ENCODE data around the gene OBSL1. TPM values are rescaled to one million over a fixed set of nuclear protein-coding genes. Genes with fewer than 3 reads are reported as not detected.
A peak's percentile ranks its signal among the peaks of the same experiment; 100 is the strongest.

The OBSL1 gene
- total and polyA plus RNA-seq, 2 donors from 2014 or later = 89.5 to 123 TPM

DNA sequence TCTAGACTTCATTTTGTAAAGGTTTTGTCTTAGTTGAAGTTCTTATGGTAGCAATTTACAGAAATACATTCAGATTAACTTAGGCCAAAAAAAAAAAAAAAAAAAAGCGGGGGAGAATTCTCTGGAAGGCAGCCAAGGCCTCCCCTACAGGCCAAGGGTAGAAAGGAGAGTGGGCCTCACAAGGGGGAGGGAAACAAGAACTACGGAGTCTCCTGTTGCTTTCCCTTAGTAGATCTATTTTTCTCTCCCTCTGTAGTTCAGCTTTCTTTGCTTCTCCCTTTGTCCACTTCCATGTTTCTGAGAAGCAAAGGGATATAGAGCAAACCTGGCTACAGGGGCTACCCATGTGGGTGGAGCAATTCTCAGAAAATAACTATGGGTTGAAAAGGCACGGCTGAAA lies 23.9 kb upstream of the OBSL1 start:
- no peak overlapping the region for H3K4me3 ChIP-seq (ENCODE audit: low read length in 3 of 3)
- H3K27ac ChIP-seq (ENCODE audit: low read depth in 2 of 2, low read length in 2 of 2) = peak overlapping the region in 1 of 2 donors; percentile 98
- TF ChIP-seq, protein P1, sequence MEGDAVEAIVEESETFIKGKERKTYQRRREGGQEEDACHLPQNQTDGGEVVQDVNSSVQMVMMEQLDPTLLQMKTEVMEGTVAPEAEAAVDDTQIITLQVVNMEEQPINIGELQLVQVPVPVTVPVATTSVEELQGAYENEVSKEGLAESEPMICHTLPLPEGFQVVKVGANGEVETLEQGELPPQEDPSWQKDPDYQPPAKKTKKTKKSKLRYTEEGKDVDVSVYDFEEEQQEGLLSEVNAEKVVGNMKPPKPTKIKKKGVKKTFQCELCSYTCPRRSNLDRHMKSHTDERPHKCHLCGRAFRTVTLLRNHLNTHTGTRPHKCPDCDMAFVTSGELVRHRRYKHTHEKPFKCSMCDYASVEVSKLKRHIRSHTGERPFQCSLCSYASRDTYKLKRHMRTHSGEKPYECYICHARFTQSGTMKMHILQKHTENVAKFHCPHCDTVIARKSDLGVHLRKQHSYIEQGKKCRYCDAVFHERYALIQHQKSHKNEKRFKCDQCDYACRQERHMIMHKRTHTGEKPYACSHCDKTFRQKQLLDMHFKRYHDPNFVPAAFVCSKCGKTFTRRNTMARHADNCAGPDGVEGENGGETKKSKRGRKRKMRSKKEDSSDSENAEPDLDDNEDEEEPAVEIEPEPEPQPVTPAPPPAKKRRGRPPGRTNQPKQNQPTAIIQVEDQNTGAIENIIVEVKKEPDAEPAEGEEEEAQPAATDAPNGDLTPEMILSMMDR (IDR thresholded peaks at IDR 0.05; ENCODE audit: borderline replicate concordance, extremely low read depth, insufficient read depth) = no peak
- peak in 3 of 5 donors; percentile 60 to 92 (median 83) for DNase-seq
- intact Hi-C loops (cut with DNase I) = no loop called here
- H3K4me1 ChIP-seq (ENCODE audit: control insufficient read depth in 2 of 3, insufficient read depth in 2 of 3, low read depth in 1 of 3, low read length in 3 of 3) = peaks cover 10 to 13% (median 10%) of the 10 kb centered on the region in 3 donors
- H3K9me3 ChIP-seq (ENCODE audit: control insufficient read depth in 2 of 3, insufficient read depth in 1 of 3, low read length in 3 of 3) = no peaks in the 10 kb centered on the region
- no peaks in the 10 kb centered on the region for H3K36me3 ChIP-seq (ENCODE audit: control insufficient read depth in 2 of 3, insufficient read depth in 3 of 3, low read length in 3 of 3)
- no peak for FAIRE-seq
- no peak overlapping the region for H3K9ac ChIP-seq (ENCODE audit: low read length in 3 of 3)
- H3K27me3 ChIP-seq (ENCODE audit: control insufficient read depth, insufficient read depth, low read length) = no peaks in the 10 kb centered on the region

DNA sequence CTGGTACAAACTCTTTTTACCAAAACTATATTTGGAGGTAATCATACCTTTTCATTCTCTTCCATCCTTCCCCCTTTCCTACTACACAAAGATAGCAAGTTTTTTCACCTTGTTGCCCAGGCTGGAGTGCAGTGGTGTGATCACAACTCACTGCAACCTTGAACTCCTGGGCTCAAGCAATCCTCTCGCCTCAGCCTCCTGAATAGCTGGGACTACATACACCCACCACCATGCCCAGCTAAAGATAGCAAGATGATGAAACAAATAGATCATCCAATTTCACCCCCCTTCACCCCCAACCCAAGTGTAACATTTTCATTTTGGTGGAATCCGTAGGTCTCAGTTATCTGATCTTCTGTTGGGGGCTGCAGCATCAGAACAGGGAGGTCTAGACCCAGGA lies 21.8 kb upstream of the OBSL1 start:
- no peak overlapping the region for H3K4me3 ChIP-seq (ENCODE audit: low read length in 3 of 3)
- H3K36me3 ChIP-seq (ENCODE audit: control insufficient read depth in 2 of 3, insufficient read depth in 3 of 3, low read length in 3 of 3) = no peaks in the 10 kb centered on the region
- DNase-seq (no peak), FAIRE-seq (no peak)
- intact Hi-C loops (cut with DNase I) = no loop called here
- TF ChIP-seq, protein P1 (IDR thresholded peaks at IDR 0.05; ENCODE audit: borderline replicate concordance, extremely low read depth, insufficient read depth) = no peak
- H3K27me3 ChIP-seq (ENCODE audit: control insufficient read depth, insufficient read depth, low read length) = no peaks in the 10 kb centered on the region
- H3K9me3 ChIP-seq (ENCODE audit: control insufficient read depth in 2 of 3, insufficient read depth in 1 of 3, low read length in 3 of 3) = no peaks in the 10 kb centered on the region
- H3K9ac ChIP-seq (ENCODE audit: low read length in 3 of 3) = no peak overlapping the region
- peaks cover 5 to 13% (median 5%) of the 10 kb centered on the region in 3 donors for H3K4me1 ChIP-seq (ENCODE audit: control insufficient read depth in 2 of 3, insufficient read depth in 2 of 3, low read depth in 1 of 3, low read length in 3 of 3)
- no peak overlapping the region for H3K27ac ChIP-seq (ENCODE audit: low read depth in 2 of 2, low read length in 2 of 2)

DNA sequence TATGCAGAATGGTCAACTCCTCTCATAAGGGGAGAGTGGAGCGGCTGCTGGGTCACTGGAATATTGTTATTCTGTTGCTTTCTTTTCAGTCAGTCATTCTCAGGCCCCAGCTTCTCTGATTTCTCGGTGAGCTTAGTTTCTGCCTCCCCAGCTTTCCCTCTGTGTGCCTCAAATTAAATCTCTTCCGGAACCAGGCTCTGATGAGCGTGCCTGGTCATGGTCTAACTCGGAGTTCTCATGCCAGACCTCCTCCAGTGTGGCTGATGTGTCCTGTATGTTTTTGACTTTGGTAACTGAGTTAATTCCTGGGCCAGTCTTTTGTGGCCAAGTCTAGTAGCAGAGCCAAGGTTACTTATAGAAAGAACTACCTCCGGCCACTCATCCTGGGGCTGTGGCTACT lies 21.4 kb upstream of the OBSL1 start:
- H3K27ac ChIP-seq (ENCODE audit: low read depth in 2 of 2, low read length in 2 of 2) = no peak overlapping the region
- no peak overlapping the region for H3K4me3 ChIP-seq (ENCODE audit: low read length in 3 of 3)
- TF ChIP-seq, protein P1 (IDR thresholded peaks at IDR 0.05; ENCODE audit: borderline replicate concordance, extremely low read depth, insufficient read depth) = no peak
- no peaks in the 10 kb centered on the region for H3K9me3 ChIP-seq (ENCODE audit: control insufficient read depth in 2 of 3, insufficient read depth in 1 of 3, low read length in 3 of 3)
- H3K9ac ChIP-seq (ENCODE audit: low read length in 3 of 3) = no peak overlapping the region
- H3K27me3 ChIP-seq (ENCODE audit: control insufficient read depth, insufficient read depth, low read length) = no peaks in the 10 kb centered on the region
- H3K4me1 ChIP-seq (ENCODE audit: control insufficient read depth in 2 of 3, insufficient read depth in 2 of 3, low read depth in 1 of 3, low read length in 3 of 3) = peaks cover 4 to 13% (median 4%) of the 10 kb centered on the region in 3 donors
- FAIRE-seq = no peak
- peak in 3 of 5 donors; percentile 48 to 71 (median 70) for DNase-seq
- intact Hi-C loops (cut with DNase I) = no loop called here
- H3K36me3 ChIP-seq (ENCODE audit: control insufficient read depth in 2 of 3, insufficient read depth in 3 of 3, low read length in 3 of 3) = no peaks in the 10 kb centered on the region

DNA sequence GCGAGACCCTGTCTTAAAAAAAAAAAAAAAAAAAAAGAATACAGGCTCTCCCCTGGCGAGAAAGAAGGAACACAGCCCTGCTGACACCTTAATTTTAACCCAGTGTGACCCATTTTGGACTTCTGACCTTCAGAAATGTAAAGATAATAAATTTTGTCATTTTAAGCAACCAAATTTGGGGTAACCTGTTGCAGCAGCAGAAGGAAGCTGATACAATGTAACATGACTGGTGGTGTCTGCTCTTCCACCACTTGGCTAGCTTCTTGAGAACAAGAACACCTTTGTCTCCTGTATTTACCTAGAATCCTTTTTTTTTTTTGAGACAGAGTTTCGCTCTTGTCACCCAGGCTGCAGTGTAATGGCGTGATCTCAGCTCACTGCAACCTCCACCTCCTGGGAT lies 19.8 kb upstream of the OBSL1 start:
- DNase-seq (no peak), FAIRE-seq (no peak)
- no peak overlapping the region for H3K27ac ChIP-seq (ENCODE audit: low read depth in 2 of 2, low read length in 2 of 2)
- TF ChIP-seq, protein P1 (IDR thresholded peaks at IDR 0.05; ENCODE audit: borderline replicate concordance, extremely low read depth, insufficient read depth) = no peak
- H3K9me3 ChIP-seq (ENCODE audit: control insufficient read depth in 2 of 3, insufficient read depth in 1 of 3, low read length in 3 of 3) = no peaks in the 10 kb centered on the region
- H3K36me3 ChIP-seq (ENCODE audit: control insufficient read depth in 2 of 3, insufficient read depth in 3 of 3, low read length in 3 of 3) = no peaks in the 10 kb centered on the region
- H3K4me1 ChIP-seq (ENCODE audit: control insufficient read depth in 2 of 3, insufficient read depth in 2 of 3, low read depth in 1 of 3, low read length in 3 of 3) = peaks cover 2 to 5% (median 4%) of the 10 kb centered on the region in 3 donors
- H3K9ac ChIP-seq (ENCODE audit: low read length in 3 of 3) = no peak overlapping the region
- no peak overlapping the region for H3K4me3 ChIP-seq (ENCODE audit: low read length in 3 of 3)
- no peaks in the 10 kb centered on the region for H3K27me3 ChIP-seq (ENCODE audit: control insufficient read depth, insufficient read depth, low read length)
- intact Hi-C loops (cut with DNase I) = no loop called here

Data from kidney (tissue), 14 donors.